NCI-H1048 (cell line): ENCODE results near the gene PRPF40A.

Source experiments
- DNase-seq: peaks from one replicate; lab custom pipeline; 2025; lab: John Stamatoyannopoulos, UW

Gene PRPF40A

DNA sequence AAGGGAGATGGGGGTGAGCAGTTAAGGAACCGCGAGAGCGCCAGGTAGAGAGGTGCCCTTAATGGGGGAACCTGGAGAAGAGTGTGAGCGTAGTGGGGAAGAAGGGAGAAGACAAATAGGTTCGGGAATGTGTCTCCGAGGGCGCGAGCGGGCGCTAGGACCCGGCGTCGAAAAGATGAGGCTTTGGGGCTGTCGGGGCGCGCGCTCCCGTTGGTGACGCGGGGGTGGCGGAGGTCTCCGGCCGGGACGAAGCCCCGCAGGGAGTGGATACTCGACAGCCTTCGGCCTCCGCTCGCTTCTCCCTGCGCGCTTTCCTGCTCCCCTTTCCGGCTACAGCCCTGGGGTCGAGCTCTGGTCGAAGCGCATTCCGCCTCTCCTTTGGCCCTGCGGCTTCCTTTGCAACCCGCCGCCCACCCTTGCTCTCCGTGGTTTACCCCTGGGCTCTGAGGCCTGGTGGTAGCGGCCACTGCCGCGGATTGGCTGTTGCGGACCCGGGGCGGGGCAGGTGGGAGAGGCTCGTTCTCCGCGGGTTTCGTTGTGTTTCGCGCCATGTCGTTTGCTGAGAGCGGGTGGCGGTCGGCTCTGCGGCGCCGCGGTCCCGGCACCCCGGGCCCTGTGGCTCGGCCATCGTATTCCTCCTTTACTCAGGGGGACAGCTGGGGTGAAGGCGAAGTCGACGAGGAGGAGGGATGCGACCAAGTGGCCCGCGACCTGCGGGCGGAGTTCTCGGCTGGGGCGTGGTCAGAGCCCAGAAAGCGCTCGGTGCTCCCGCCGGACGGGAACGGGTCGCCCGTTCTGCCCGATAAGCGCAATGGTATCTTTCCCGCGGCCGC is 1.0 kb upstream of the PRPF40A start, which contains the start of gene ARL6IP6:
TSS of gene ARL6IP6 (plus strand) at position 545 of the 833 bp plus-strand sequence. CDS start at position 550, 5 bp downstream.
- peak; percentile 70 for DNase-seq

GRCh38 chr2:152716805-152717227 is 445 bp downstream of the PRPF40A start:
- no peak for DNase-seq

DNA sequence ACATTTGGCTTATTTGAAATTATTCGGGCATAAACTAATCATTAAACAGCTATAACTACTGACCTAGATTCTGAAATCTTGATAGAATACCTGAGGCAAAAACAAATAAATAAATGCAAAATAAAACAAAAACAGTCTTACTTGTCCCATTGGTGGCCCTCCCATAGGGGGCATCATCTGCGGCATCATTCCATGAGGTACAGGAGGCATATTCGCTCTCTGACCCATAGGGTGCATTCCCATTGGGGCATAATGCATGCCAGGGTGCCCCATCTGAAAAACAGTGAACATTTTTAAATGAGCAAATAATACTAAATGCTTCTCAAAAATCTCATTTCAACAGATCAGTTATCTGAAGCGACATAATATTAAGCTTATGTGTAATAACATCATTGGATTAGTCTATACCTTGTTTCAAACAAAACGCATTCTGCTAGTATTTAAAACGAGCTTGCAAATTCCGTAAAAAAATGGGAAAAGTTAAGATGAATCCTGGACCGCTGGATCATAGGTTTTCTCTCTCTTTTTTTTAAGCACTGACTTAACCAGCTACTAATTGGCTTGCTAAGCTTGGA is 1.3 kb downstream of the PRPF40A start:
- no peak for DNase-seq

DNA sequence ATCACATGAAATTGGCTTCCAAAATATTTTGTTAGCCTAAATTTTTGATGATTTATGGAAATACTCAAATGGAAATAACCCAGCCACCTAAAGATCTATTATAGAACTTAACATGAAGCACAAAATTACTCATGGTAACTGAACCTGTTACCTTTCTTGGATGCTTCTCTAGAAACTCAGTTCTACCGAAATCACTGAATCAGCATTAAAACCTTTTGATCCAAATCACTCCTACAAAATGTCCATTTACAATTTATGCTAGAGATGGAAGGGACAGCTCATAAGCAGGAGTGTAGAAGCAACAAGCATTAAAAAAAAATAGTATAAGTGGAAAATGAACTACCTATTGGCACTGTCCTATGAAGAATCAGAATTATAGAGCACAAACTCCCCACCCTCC is 2.1 kb downstream of the PRPF40A start:
- no peak for DNase-seq

GRCh38 chr2:152710713-152711112 is 6.5 kb downstream of the PRPF40A start:
- DNase-seq, result no peak

DNA sequence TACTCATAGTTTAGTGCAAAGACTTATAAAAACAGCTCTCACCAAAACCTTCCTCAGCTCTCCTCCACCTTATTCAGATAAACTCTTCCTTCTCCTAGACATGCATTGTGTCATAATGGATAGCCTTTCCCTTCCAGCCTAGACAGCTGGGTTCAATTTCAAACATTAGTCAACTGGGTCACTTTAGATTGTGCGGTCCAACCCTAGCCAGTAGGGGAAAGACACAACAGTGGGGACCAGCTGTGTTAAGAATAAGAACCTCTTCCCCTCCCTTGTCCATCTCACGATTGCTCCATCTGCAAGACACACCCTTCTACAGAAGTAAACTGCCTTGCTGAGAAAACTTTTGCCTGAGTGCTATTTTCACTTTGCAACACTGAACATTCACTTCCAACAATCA is 8.5 kb downstream of the PRPF40A start:
- DNase-seq, result no peak

DNA sequence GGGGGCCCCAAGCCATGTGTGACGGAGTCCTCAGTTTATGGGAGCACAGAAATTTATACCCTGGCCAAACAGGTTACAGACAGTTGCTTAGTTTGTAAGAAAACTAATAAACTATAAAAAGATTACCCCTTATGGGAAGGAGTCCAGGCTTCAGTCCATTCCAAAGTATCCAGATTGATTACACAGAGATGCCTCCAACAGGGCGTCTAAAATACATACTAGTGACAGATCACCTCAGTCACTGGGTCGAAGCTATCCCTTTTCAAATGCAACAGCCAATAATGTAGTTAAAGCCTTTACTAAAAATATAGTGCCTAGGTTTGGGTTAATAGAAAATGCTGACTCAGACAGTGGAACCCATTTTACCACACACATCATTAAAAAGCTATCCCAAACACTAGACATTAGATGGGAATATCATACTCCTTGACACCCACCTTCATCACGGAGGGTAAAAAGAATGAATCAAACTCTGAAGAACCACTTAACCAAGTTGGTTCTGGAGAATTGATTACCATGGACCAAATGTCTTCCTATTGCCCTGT is 10.7 kb downstream of the PRPF40A start:
- no peak for DNase-seq

DNA sequence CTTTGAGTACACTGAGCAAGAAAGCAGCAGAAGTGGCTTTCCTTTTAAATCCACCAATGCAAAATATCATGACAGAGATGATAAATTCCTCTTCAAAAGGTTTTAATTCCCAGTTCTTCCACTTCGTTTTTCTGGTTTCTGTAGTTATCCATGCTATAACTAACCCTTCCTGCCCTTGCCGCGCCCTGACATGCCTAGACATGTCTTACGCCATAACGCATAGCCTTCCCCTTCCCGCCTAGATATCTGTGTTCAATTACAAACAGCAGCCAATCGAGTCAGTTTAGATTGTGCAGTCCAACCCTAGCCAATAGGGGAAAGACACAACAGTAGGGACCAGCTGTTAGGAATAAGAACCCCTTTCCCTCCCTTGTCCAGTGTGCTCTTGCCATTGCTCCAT is 16.1 kb downstream of the PRPF40A start:
- DNase-seq, result no peak

GRCh38 chr2:152696476-152696875 is 20.8 kb downstream of the PRPF40A start:
- no peak for DNase-seq

- no peak for DNase-seq
These were observed 21.5 kb downstream of the PRPF40A start for GRCh38 chr2:152695763-152696162.

DNA sequence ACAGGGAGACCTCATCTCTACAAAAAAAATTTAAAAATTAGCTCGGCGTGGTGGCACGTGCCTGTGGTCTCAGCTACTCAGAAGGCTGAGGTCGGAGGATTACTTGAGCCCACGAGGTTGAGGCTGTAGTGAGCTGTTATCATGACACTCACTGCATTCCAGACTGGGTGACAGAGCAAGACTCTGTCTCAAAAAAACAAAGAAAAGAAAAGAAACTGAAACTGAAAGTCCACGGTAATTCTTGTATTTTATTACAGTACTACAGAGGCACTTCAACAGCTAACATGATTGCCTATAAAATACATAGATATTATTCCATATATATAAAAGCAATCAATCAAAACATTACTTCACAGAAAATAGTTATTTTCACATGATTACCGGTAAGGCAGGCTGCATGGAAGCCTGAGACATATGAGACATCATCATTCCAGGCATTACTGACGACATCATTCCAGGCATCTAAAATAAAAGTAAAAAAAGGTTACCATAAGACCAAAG is 23.1 kb downstream of the PRPF40A start:
- DNase-seq, result no peak

DNA sequence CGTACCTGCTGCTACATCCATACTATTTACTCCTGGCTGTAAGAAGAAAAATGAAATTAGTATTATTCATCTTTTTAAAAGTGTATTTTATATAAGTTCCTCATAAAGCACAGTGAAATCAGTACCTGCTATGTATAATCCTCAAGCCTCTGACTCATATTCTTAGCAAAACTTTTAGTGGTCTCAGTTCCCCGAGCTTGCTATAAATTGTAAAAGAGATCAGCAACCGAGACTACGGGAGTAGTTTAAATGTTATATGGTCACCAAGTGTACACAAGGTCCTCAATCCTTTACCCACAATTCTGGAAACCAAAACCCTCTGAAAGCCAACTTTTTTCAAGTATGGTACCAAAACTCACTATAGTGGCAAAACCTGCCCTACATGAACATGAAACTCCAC is 24.2 kb downstream of the PRPF40A start:
- no peak for DNase-seq

GRCh38 chr2:152686321-152686720 is 30.9 kb downstream of the PRPF40A start:
- no peak for DNase-seq

DNA sequence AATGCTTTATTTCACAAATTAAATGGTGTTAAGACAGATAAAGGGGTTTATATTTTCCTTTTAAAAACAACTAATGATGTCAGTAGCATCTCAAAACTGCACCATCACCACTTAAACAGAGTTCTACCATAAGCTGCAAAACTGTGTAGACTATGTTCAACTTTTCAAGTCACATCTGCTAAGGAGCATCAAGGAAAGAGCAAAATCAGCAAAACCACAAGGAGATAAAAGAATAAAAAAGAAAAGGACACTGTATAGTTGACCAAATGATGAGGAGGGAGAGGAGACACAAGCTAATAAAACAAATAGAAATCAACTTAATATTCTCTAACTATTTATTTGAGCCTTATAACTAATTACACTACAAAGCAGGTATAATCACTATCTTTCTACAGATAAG is 33.9 kb downstream of the PRPF40A start:
- no peak for DNase-seq

GRCh38 chr2:152682663-152683062 is 34.6 kb downstream of the PRPF40A start:
- DNase-seq, result no peak

DNA sequence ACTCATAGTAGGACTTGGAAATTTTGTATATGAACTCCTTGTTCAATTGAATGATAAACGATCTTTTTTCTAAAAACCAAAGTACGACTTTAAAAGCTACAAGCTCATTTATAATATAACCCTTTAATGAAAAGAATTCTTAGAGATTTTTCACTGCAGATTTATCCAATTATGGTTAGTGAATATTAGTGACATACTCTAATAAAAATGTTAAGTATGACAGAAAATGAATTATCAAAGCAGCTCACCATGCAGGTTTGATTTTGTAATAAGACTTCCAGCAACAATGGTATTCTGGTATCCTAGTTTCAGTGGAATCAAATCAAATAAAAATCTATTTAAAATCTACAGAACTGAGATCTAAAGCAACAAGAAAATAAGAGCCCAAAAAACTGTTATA is 38.5 kb downstream of the PRPF40A start:
- DNase-seq, result no peak

GRCh38 chr2:152676461-152676860 is 40.8 kb downstream of the PRPF40A start:
- no peak for DNase-seq

DNA sequence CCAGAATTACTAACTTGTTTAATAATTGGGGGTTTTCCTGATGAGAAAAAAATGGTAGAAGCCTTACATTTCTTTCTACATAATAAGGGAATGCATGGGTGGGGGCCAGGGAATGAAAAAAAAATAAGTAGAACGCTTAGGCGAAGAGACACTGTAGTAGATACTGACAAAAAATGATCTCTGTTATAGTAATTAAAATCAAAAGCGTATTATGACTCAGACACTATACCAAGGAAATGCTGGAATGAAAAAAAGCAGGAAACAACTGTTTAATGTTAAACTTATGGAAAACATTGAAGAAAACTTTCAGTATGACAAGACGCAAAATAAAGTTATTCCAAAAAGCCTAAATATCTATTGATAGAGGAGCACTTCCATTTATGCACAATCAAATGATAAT is 42.9 kb downstream of the PRPF40A start:
- DNase-seq, result no peak

GRCh38 chr2:152664725-152665124 is 52.5 kb downstream of the PRPF40A start:
- DNase-seq, result no peak

DNA sequence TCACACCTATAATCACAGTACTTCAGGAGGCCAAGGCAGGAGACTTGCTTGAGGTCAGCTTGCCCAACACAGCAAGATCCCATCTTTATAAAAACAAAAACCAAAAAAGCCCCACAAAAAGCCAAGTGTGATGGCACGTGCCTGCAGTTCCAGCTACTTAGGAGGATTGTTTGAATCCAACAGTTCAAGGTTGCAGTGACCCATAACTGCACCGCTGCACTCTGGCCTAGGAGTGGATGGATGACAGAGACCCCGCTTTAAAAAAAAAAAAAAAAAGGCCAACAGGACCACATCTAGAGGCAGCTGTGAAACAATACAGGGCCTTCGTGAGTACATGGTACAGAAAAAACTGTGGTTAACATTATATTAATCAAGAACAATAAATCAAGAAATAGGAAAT is 56.2 kb downstream of the PRPF40A start:
- DNase-seq, result no peak

GRCh38 chr2:152658221-152658620 is 59.0 kb downstream of the PRPF40A start:
- no peak for DNase-seq

DNA sequence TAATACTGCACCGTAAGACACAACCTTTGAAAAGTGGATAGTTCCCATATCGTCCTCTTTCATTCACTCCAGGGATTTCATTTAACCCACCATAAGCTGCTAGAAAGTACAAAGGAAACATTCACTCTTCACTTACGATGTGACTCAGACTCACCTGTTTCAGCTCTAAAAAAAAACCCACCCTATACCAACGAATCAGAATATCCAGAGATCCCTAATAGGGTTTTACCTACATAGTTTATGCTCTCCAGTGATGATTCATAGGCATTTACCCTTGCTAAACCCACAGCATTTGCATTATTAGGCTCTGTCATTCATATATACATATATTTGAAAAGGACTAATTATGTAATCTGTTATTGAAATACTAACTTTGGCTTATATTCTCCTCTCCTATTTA is 60.2 kb downstream of the PRPF40A start:
- no peak for DNase-seq

GRCh38 chr2:152655880-152656279 is 61.4 kb downstream of the PRPF40A start:
- DNase-seq, result no peak
